LNCAP (cell line): Measurements from ENCODE around the gene PHKG2.

ENCODE experiments used
- CTCF ChIP-seq: fragments of 450-650 bp; IDR thresholded peaks from 2 replicates; pipeline ENCODE4 v1.5.1; 2017; ENCODE audit warnings: mild to moderate bottlenecking

PHKG2 gene

GRCh38 chr16:30761427-30761927, 13.3 kb downstream of the PHKG2 start:
- TF ChIP-seq CTCF, result no peak

GRCh38 chr16:30761928-30762902, 14.0 kb downstream of the PHKG2 start, which contains the start of the genes CFAP119 and RNF40:
TSS of gene CFAP119 (minus strand) at chr16:30762062. CDS start at chr16:30761748, 314 bp downstream.
TSS of gene RNF40 (plus strand) at chr16:30762322. CDS start at chr16:30762546, 224 bp downstream.
- no peak for TF ChIP-seq CTCF

GRCh38 chr16:30762991-30763725, 14.9 kb downstream of the PHKG2 start:
- TF ChIP-seq CTCF, result no peak

- no peak for TF ChIP-seq CTCF
Observed at GRCh38 chr16:30764086-30764485, 15.9 kb downstream of the PHKG2 start.

- no peak for TF ChIP-seq CTCF
Observed at GRCh38 chr16:30764816-30765465, 16.7 kb downstream of the PHKG2 start.

- no peak for TF ChIP-seq CTCF
Observed at GRCh38 chr16:30766206-30766932, 18.1 kb downstream of the PHKG2 start.

- no peak for TF ChIP-seq CTCF
Observed at GRCh38 chr16:30766933-30767284, 18.7 kb downstream of the PHKG2 start.
